Karpas-422 (cell line): ENCODE results near the gene GTF2A1L. TPM values are rescaled to one million over a fixed set of nuclear protein-coding genes. Genes with fewer than 3 reads are reported as not detected.
A peak's percentile ranks its signal among the peaks of the same experiment; 100 is the strongest.
"Not testable (repeated sequence)": the region's sequence is repeated elsewhere in the genome, so short reads cannot be mapped to it uniquely, and the experiment has no call there.

Source experiments
- DNase-seq: peaks from one replicate; pipeline ENCODE4 v3.0.0-alpha.2; 2015
- H2AFZ ChIP-seq: fragments of 200-600 bp; sonication (generic); 2 replicates; pipeline ENCODE4 v1.6.1; 2014; ENCODE audit warnings: antibody characterized with exemption, low read length, mixed read lengths
- H3K27ac ChIP-seq: fragments of 200-600 bp; sonication (generic); 2 replicates; pipeline ENCODE4 v1.5.1; 2014; ENCODE audit warnings: mild to moderate bottlenecking, low read length, moderate library complexity
- H3K27me3 ChIP-seq: fragments of 200-600 bp; sonication (generic); 2 replicates; pipeline ENCODE4 v1.6.1; 2014; ENCODE audit warnings: low read length, mixed read lengths
- H3K36me3 ChIP-seq: fragments of 200-600 bp; sonication (generic); 2 replicates; pipeline ENCODE4 v1.6.1; 2014; ENCODE audit warnings: low read length, mixed read lengths; ENCODE audit not compliant: insufficient read depth
- H3K4me1 ChIP-seq: fragments of 200-600 bp; sonication (generic); 2 replicates; pipeline ENCODE4 v1.6.1; 2014; ENCODE audit warnings: mild to moderate bottlenecking, low read length, mixed read lengths
- H3K4me2 ChIP-seq: fragments of 200-600 bp; sonication (generic); 2 replicates; pipeline ENCODE4 v1.6.1; 2014; ENCODE audit warnings: low read length, low read depth, mild to moderate bottlenecking; ENCODE audit not compliant: poor library complexity, severe bottlenecking
- H3K4me3 ChIP-seq: fragments of 200-600 bp; sonication (generic); 2 replicates; pipeline ENCODE4 v1.5.1; 2014; ENCODE audit warnings: mild to moderate bottlenecking, antibody characterized with exemption, low read length, mixed read lengths
- H3K79me2 ChIP-seq: fragments of 200-600 bp; sonication (generic); 2 replicates; pipeline ENCODE4 v1.6.1; 2014; ENCODE audit warnings: mild to moderate bottlenecking, low read length, mixed read lengths
- H3K9ac ChIP-seq: fragments of 200-600 bp; sonication (generic); 2 replicates; pipeline ENCODE4 v1.6.0; 2014; ENCODE audit warnings: low read length
- H3K9me2 ChIP-seq: fragments of 200-600 bp; sonication (generic), shearing (Covaris generic); replicated peaks from 2 replicates; pipeline ENCODE4 v1.6.0; 2014; ENCODE audit warnings: mild to moderate bottlenecking, low read length, moderate library complexity; ENCODE audit not compliant: insufficient read depth
- H3K9me3 ChIP-seq: fragments of 300-700, 200-600 bp; sonication (generic); 2 replicates; pipeline ENCODE4 v1.6.1; 2014; ENCODE audit warnings: low read length, mixed read lengths
- H4K20me1 ChIP-seq: fragments of 200-600 bp; sonication (generic); 2 replicates; pipeline ENCODE4 v1.6.1; 2014; ENCODE audit warnings: mild to moderate bottlenecking, antibody characterized with exemption, low read length, low read depth; ENCODE audit not compliant: insufficient read depth
- total RNA-seq: library from RNA; depleted of rRNA; stranded (reverse); fragments of >200 nt; shearing (Covaris generic); gene quantifications from 2 replicates; pipeline ENCODE4 v1.2.3, GENCODE V29; 2014; ENCODE audit warnings: low replicate concordance

Gene GTF2A1L
- total RNA-seq, 1 experiment from 2014 or later: not detected

DNA sequence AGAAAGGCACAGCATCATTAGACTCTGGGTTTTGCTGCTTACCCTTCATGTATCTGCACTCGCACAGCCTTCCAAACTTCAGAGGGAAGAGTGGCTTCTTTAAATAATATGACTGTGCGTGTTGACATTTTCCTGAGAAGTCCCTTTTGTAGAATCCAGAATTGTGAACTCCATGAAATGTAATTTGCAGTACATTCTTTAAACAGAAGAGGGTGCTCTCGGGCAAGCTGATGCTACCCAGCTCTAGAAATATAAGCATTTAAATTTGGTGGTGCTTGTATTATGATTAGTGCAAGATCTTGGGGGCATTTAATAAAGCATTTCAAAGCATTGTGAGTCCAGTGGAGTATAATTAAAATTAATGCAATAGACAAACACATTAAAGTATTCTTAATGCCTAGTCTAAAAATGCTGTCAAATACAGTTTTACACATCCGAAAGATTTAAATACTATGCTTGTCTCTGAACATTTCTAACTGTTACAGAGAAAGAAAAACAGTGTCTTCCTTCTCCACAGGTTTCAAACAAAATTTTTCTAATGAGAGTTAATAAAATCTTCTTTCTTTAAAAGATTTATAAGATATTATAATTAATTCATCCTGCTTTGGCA, 17.3 kb upstream of the GTF2A1L start:
- Histone ChIP-seq H3K27ac (no peak overlapping the region), H3K4me2 (no peak overlapping the region), H3K9me2 (no peaks in the 10 kb centered on the region), H3K9me3 (no peaks in the 10 kb centered on the region), H3K36me3 (no peaks in the 10 kb centered on the region), H3K4me3 (no peak overlapping the region), H3K9ac (no peak overlapping the region), H3K27me3 (no peaks in the 10 kb centered on the region), H4K20me1 (no peaks in the 10 kb centered on the region), H3K79me2 (no peaks in the 10 kb centered on the region), H2AFZ (no peak overlapping the region), H3K4me1 (no peaks in the 10 kb centered on the region)
- DNase-seq: peak; percentile 78

DNA sequence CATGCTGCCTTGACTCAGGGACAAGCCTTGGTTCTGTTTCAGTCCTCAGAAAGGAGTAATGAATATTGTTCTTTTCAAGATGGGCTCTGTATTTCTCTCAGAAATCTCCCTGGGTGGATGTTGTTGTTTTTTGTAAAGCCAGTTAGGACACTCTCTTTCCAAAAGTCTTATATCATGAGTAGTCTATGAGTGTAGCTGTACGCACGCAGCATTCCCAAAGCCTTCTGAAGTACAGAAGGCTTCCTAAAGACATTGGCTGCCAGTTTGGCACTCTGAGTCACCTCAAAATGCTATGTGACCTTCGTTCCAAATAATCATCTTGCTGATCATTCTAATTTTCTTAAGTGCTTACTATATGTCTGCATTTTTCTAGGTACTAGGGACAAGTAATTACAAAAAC, 16.7 kb upstream of the GTF2A1L start:
- DNase-seq: no peak
- Histone ChIP-seq H3K9ac (no peak overlapping the region), H3K27ac (no peak overlapping the region), H2AFZ (no peak overlapping the region), H3K9me3 (no peaks in the 10 kb centered on the region), H4K20me1 (no peaks in the 10 kb centered on the region), H3K27me3 (no peaks in the 10 kb centered on the region), H3K4me1 (no peaks in the 10 kb centered on the region), H3K4me3 (no peak overlapping the region), H3K36me3 (no peaks in the 10 kb centered on the region), H3K79me2 (no peaks in the 10 kb centered on the region), H3K4me2 (no peak overlapping the region), H3K9me2 (no peaks in the 10 kb centered on the region)

- no peak overlapping the region for H3K27ac ChIP-seq
- H3K9me2 ChIP-seq: no peaks in the 10 kb centered on the region
- H3K9ac ChIP-seq: no peak overlapping the region
- no peaks in the 10 kb centered on the region for H3K9me3 ChIP-seq
- H3K36me3 ChIP-seq: no peaks in the 10 kb centered on the region
- no peak overlapping the region for H3K4me2 ChIP-seq
- H3K4me1 ChIP-seq: no peaks in the 10 kb centered on the region
- peak; percentile 46 for DNase-seq
- no peak overlapping the region for H3K4me3 ChIP-seq
- no peaks in the 10 kb centered on the region for H3K79me2 ChIP-seq
- H3K27me3 ChIP-seq: no peaks in the 10 kb centered on the region
- no peak overlapping the region for H2AFZ ChIP-seq
- H4K20me1 ChIP-seq: no peaks in the 10 kb centered on the region
Measured at GRCh38 chr2:48601349-48601748, 16.3 kb upstream of the GTF2A1L start.

GRCh38 chr2:48605482-48606175, 12.0 kb upstream of the GTF2A1L start:
- Histone ChIP-seq H3K27ac (no peak overlapping the region), H2AFZ (no peak overlapping the region), H3K9me2 (no peaks in the 10 kb centered on the region), H3K9ac (no peak overlapping the region), H3K4me3 (no peak overlapping the region), H3K27me3 (no peaks in the 10 kb centered on the region), H3K36me3 (no peaks in the 10 kb centered on the region), H3K4me2 (no peak overlapping the region), H4K20me1 (no peaks in the 10 kb centered on the region), H3K9me3 (no peaks in the 10 kb centered on the region), H3K4me1 (no peaks in the 10 kb centered on the region), H3K79me2 (no peaks in the 10 kb centered on the region)
- DNase-seq: no peak

- Histone ChIP-seq H3K9ac (no peak overlapping the region), H3K4me2 (no peak overlapping the region), H3K4me1 (no peaks in the 10 kb centered on the region), H4K20me1 (no peaks in the 10 kb centered on the region), H3K79me2 (no peaks in the 10 kb centered on the region), H3K9me3 (no peaks in the 10 kb centered on the region), H3K27me3 (no peaks in the 10 kb centered on the region), H3K27ac (no peak overlapping the region), H3K36me3 (no peaks in the 10 kb centered on the region), H2AFZ (no peak overlapping the region), H3K4me3 (no peak overlapping the region), H3K9me2 (no peaks in the 10 kb centered on the region)
- no peak for DNase-seq
Measured at GRCh38 chr2:48607307-48608014, 10.2 kb upstream of the GTF2A1L start.

GRCh38 chr2:48613211-48613610, 4.4 kb upstream of the GTF2A1L start:
- H3K9me3 ChIP-seq: no peaks in the 10 kb centered on the region
- no peaks in the 10 kb centered on the region for H3K27me3 ChIP-seq
- no peaks in the 10 kb centered on the region for H3K36me3 ChIP-seq
- no peak overlapping the region for H3K4me3 ChIP-seq
- H3K4me1 ChIP-seq: no peaks in the 10 kb centered on the region
- no peaks in the 10 kb centered on the region for H3K9me2 ChIP-seq
- no peak overlapping the region for H3K4me2 ChIP-seq
- no peak overlapping the region for H3K27ac ChIP-seq
- no peaks in the 10 kb centered on the region for H3K79me2 ChIP-seq
- no peaks in the 10 kb centered on the region for H4K20me1 ChIP-seq
- no peak overlapping the region for H3K9ac ChIP-seq
- H2AFZ ChIP-seq: no peak overlapping the region
- DNase-seq: no peak

- not testable (repeated sequence) for H3K27me3 ChIP-seq, H3K4me3 ChIP-seq, H3K79me2 ChIP-seq, H3K9me3 ChIP-seq, DNase-seq, H2AFZ ChIP-seq, H3K4me2 ChIP-seq, H3K9me2 ChIP-seq, H3K9ac ChIP-seq, H4K20me1 ChIP-seq, H3K36me3 ChIP-seq, H3K27ac ChIP-seq, H3K4me1 ChIP-seq
Measured at GRCh38 chr2:48614581-48614980, 3.1 kb upstream of the GTF2A1L start.

GRCh38 chr2:48619526-48619925, 1.9 kb downstream of the GTF2A1L start:
- Histone ChIP-seq H3K4me3 (no peak overlapping the region), H2AFZ (no peak overlapping the region), H3K79me2 (no peaks in the 10 kb centered on the region), H3K4me1 (no peaks in the 10 kb centered on the region), H4K20me1 (no peaks in the 10 kb centered on the region), H3K4me2 (no peak overlapping the region), H3K9me2 (no peaks in the 10 kb centered on the region), H3K9me3 (no peaks in the 10 kb centered on the region), H3K27ac (no peak overlapping the region), H3K36me3 (no peaks in the 10 kb centered on the region), H3K9ac (no peak overlapping the region), H3K27me3 (no peaks in the 10 kb centered on the region)
- no peak for DNase-seq
